ENCODE data around the gene NR1D2. TPM values are rescaled to one million over a fixed set of nuclear protein-coding genes. Genes with fewer than 3 reads are reported as not detected.

Gene NR1D2
- total RNA-seq, 1 experiment from 2014 or later, result 23.9 TPM

- no TSS peak for BruUV-seq (replicated peaks)
- no peaks in the 10 kb centered on the region for H3K27me3 Mint-ChIP-seq (ENCODE audit: insufficient read depth, unreplicated experiment)
- no peak for TF ChIP-seq CTCF (IDR thresholded peaks at IDR 0.05; ENCODE audit: insufficient read depth in 1 of 2, low read depth in 1 of 2, low read length in 1 of 2, severe bottlenecking in 1 of 2, unreplicated experiment in 1 of 2)
- intact Hi-C loops (cut with micrococcal nuclease; ENCODE audit: unreplicated experiment), result no loop called here
- POLR2A ChIA-PET, result no interaction called here
- H3K4me3 Mint-ChIP-seq (ENCODE audit: unreplicated experiment), result no peak overlapping the region
- H3K36me3 ChIP-seq (ENCODE audit: control insufficient read depth, insufficient read depth, low read length), result no peaks in the 10 kb centered on the region
- H3K4me1 Mint-ChIP-seq (ENCODE audit: low read depth, unreplicated experiment), result peaks cover 6% of the 10 kb centered on the region
- peaks cover 13% of the 10 kb centered on the region for H3K4me1 ChIP-seq
- peaks cover 22% of the 10 kb centered on the region for H3K36me3 Mint-ChIP-seq (ENCODE audit: insufficient read depth, unreplicated experiment)
- no peak overlapping the region for H3K27ac Mint-ChIP-seq (ENCODE audit: unreplicated experiment)
- no peaks in the 10 kb centered on the region for H3K27me3 ChIP-seq (replicated peaks; ENCODE audit: control insufficient read depth, insufficient read depth, low read length)
- no peaks in the 10 kb centered on the region for H3K9me3 ChIP-seq
- CTCF ChIA-PET, result no interaction called here
- no peak for DNase-seq
- no peaks in the 10 kb centered on the region for H3K9me3 Mint-ChIP-seq (ENCODE audit: unreplicated experiment)
- H3K4me3 ChIP-seq (ENCODE audit: low read depth, low read length), result no peak overlapping the region
Observed at GRCh38 chr3:23952646-23953045, 7.6 kb downstream of the NR1D2 start.

GRCh38 chr3:23953523-23953922 lies 8.4 kb downstream of the NR1D2 start:
- H3K4me3 Mint-ChIP-seq (ENCODE audit: unreplicated experiment), result no peak overlapping the region
- H3K4me1 ChIP-seq, result peaks cover 5% of the 10 kb centered on the region
- no peaks in the 10 kb centered on the region for H3K9me3 ChIP-seq
- H3K27me3 Mint-ChIP-seq (ENCODE audit: insufficient read depth, unreplicated experiment), result no peaks in the 10 kb centered on the region
- intact Hi-C loops (cut with micrococcal nuclease; ENCODE audit: unreplicated experiment), result no loop called here
- no peak overlapping the region for H3K4me3 ChIP-seq (ENCODE audit: low read depth, low read length)
- CTCF ChIA-PET, result interaction anchor here (0.6 kb wide), 1 partner anchor 246 kb away, joined by 3 read pairs; no protein-coding TSS in a partner anchor
- POLR2A ChIA-PET, result no interaction called here
- H3K36me3 Mint-ChIP-seq (ENCODE audit: insufficient read depth, unreplicated experiment), result peaks cover 22% of the 10 kb centered on the region
- H3K4me1 Mint-ChIP-seq (ENCODE audit: low read depth, unreplicated experiment), result peaks cover 6% of the 10 kb centered on the region
- no peak for DNase-seq
- TF ChIP-seq CTCF (IDR thresholded peaks at IDR 0.05; ENCODE audit: insufficient read depth in 1 of 2, low read depth in 1 of 2, low read length in 1 of 2, severe bottlenecking in 1 of 2, unreplicated experiment in 1 of 2), result no peak
- no peaks in the 10 kb centered on the region for H3K36me3 ChIP-seq (ENCODE audit: control insufficient read depth, insufficient read depth, low read length)
- no peaks in the 10 kb centered on the region for H3K9me3 Mint-ChIP-seq (ENCODE audit: unreplicated experiment)
- no peak overlapping the region for H3K27ac Mint-ChIP-seq (ENCODE audit: unreplicated experiment)
- no TSS peak for BruUV-seq (replicated peaks)
- H3K27me3 ChIP-seq (replicated peaks; ENCODE audit: control insufficient read depth, insufficient read depth, low read length), result no peaks in the 10 kb centered on the region

- Histone ChIP-seq H3K4me1 (peaks cover 4% of the 10 kb centered on the region; the same call in 1 of the 2 replicates), H3K4me3 (ENCODE audit: low read depth, low read length) (no peak overlapping the region), H3K9me3 (no peaks in the 10 kb centered on the region), H3K27me3 (replicated peaks; ENCODE audit: control insufficient read depth, insufficient read depth, low read length) (no peaks in the 10 kb centered on the region), H3K36me3 (ENCODE audit: control insufficient read depth, insufficient read depth, low read length) (no peaks in the 10 kb centered on the region)
- CTCF ChIA-PET, result no interaction called here
- H3K4me1 Mint-ChIP-seq (ENCODE audit: low read depth, unreplicated experiment), result peaks cover 8% of the 10 kb centered on the region
- no peaks in the 10 kb centered on the region for H3K9me3 Mint-ChIP-seq (ENCODE audit: unreplicated experiment)
- TF ChIP-seq CTCF (IDR thresholded peaks at IDR 0.05; ENCODE audit: insufficient read depth in 1 of 2, low read depth in 1 of 2, low read length in 1 of 2, severe bottlenecking in 1 of 2, unreplicated experiment in 1 of 2), result no peak
- peaks cover 28% of the 10 kb centered on the region for H3K36me3 Mint-ChIP-seq (ENCODE audit: insufficient read depth, unreplicated experiment)
- no peak overlapping the region for H3K4me3 Mint-ChIP-seq (ENCODE audit: unreplicated experiment)
- POLR2A ChIA-PET, result no interaction called here
- no TSS peak for BruUV-seq (replicated peaks)
- H3K27ac Mint-ChIP-seq (ENCODE audit: unreplicated experiment), result no peak overlapping the region
- no peaks in the 10 kb centered on the region for H3K27me3 Mint-ChIP-seq (ENCODE audit: insufficient read depth, unreplicated experiment)
- intact Hi-C loops (cut with micrococcal nuclease; ENCODE audit: unreplicated experiment), result no loop called here
- no peak for DNase-seq
Observed at GRCh38 chr3:23954144-23954543, 9.1 kb downstream of the NR1D2 start.
